Measurements from ENCODE around the gene MCTP2. TPM values are rescaled to one million over a fixed set of nuclear protein-coding genes. Genes with fewer than 3 reads are reported as not detected.
"Not testable (repeated sequence)": the region's sequence is repeated elsewhere in the genome, so short reads cannot be mapped to it uniquely, and the experiment has no call there.

Gene MCTP2
- total RNA-seq, 1 donor: 3.9 TPM

DNA sequence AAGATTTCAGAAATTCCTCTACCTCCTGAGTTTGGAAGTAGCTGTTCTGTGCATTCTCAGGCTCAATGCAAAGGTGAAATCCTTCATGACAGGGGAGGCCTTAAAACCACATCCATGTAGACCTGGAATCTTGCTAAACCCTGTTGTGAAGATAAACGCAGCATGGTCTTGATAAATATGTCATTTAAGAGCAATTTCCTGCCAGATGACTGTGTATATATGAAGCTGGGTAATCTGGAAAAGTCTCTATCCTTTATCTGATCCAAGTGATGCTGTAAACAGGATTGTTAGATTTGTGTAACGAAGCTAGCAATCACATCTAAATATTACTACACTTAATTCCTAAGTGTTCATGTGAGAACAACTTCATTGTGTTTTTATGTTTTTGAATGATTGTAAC lies 9.1 kb downstream of the MCTP2 start:
- TF ChIP-seq, protein P1, sequence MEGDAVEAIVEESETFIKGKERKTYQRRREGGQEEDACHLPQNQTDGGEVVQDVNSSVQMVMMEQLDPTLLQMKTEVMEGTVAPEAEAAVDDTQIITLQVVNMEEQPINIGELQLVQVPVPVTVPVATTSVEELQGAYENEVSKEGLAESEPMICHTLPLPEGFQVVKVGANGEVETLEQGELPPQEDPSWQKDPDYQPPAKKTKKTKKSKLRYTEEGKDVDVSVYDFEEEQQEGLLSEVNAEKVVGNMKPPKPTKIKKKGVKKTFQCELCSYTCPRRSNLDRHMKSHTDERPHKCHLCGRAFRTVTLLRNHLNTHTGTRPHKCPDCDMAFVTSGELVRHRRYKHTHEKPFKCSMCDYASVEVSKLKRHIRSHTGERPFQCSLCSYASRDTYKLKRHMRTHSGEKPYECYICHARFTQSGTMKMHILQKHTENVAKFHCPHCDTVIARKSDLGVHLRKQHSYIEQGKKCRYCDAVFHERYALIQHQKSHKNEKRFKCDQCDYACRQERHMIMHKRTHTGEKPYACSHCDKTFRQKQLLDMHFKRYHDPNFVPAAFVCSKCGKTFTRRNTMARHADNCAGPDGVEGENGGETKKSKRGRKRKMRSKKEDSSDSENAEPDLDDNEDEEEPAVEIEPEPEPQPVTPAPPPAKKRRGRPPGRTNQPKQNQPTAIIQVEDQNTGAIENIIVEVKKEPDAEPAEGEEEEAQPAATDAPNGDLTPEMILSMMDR (IDR thresholded peaks at IDR 0.05; ENCODE audit: insufficient read depth, low read length): no peak
- no peak for DNase-seq (ENCODE audit: low read depth)
- no peak overlapping the region for H3K4me3 ChIP-seq (ENCODE audit: low read depth, low read length)

GRCh38 chr15:94242257-94242656 lies 10.9 kb downstream of the MCTP2 start:
- TF ChIP-seq, protein P1 (IDR thresholded peaks at IDR 0.05; ENCODE audit: insufficient read depth, low read length): no peak
- H3K4me3 ChIP-seq (ENCODE audit: low read depth, low read length): no peak overlapping the region
- DNase-seq (ENCODE audit: low read depth): no peak

DNA sequence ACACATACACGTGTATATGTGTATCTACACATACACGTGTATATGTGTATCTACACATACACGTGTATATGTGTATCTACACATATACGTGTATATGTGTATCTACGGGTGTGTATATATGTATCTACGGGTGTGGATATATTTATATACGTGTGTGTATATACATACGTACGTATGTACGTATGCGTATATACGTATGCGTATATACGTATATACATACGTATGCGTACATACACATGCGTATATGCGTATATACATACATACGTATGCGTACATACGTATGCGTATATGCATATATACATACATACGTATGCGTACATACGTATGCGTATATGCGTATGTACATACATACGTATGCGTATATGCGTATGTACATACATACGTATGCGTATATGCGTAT lies 11.6 kb downstream of the MCTP2 start:
- DNase-seq (ENCODE audit: low read depth); H3K4me3 ChIP-seq (ENCODE audit: low read depth, low read length): not testable (repeated sequence)

- no peak for DNase-seq (ENCODE audit: low read depth)
Measured at GRCh38 chr15:94243418-94243817, 12.1 kb downstream of the MCTP2 start.

GRCh38 chr15:94246016-94246415 lies 14.7 kb downstream of the MCTP2 start:
- no peak for DNase-seq (ENCODE audit: low read depth)
- H3K4me3 ChIP-seq (ENCODE audit: low read depth, low read length): no peak overlapping the region
- TF ChIP-seq, protein P1 (IDR thresholded peaks at IDR 0.05; ENCODE audit: insufficient read depth, low read length): no peak

More at GRCh38 chr15:94243418-94243817, 12.1 kb downstream of the MCTP2 start:
- H3K4me3 ChIP-seq (ENCODE audit: low read depth, low read length): no peak overlapping the region
- TF ChIP-seq, protein P1 (IDR thresholded peaks at IDR 0.05; ENCODE audit: insufficient read depth, low read length): no peak

- H3K4me3 ChIP-seq (ENCODE audit: low read depth, low read length): no peak overlapping the region
Measured at GRCh38 chr15:94247789-94248638, 16.7 kb downstream of the MCTP2 start.

GRCh38 chr15:94250801-94251200 lies 19.4 kb downstream of the MCTP2 start:
- no peak overlapping the region for H3K4me3 ChIP-seq (ENCODE audit: low read depth, low read length)
- no peak for DNase-seq (ENCODE audit: low read depth)
- TF ChIP-seq, protein P1 (IDR thresholded peaks at IDR 0.05; ENCODE audit: insufficient read depth, low read length): no peak

More at GRCh38 chr15:94247789-94248638, 16.7 kb downstream of the MCTP2 start:
- TF ChIP-seq, protein P1 (IDR thresholded peaks at IDR 0.05; ENCODE audit: insufficient read depth, low read length): no peak
- DNase-seq (ENCODE audit: low read depth): no peak

Data from fibroblast of the aortic adventitia (primary cell).